ENCODE data around the gene BAMBI. TPM values are rescaled to one million over a fixed set of nuclear protein-coding genes. Genes with fewer than 3 reads are reported as not detected.

Gene BAMBI
- total RNA-seq, 2 experiments from 2014 or later, result 2.5 to 2.9 TPM

DNA sequence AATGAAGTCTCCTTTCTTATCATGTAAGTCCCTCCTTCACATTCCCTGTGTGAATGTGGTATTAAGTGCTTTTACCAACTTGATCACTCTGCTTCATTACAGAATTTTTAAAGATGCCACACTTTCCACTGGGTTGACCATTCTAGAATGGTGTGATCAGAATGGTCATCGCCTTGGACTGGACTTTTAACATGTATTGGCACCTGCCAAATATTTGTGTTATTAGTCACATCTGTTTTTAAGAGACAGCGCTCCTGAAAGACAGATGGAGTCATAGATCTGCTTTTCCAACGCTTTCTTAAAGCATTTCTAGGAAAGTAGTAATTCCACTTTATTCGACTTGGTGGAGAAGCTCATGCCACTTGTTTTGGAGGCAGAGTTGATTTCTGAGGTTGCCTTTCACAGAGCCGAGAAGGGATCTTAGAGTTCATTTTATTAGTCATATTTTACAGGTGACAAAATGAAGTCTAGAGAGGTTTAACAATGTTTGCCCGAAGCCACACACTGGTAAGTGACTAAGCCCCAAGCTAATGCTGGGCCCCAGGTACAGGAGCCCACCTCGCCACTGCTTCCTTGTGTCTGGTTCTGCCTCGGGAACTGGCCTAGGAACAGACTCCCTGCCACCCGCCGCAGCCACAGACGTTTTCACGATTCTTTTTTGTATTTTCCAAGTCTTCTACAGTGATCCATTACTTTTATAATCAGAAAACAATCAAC is 10.4 kb upstream of the BAMBI start:
- ATAC-seq (ENCODE audit: poor library complexity) (no peak), DNase-seq (no peak)
- H3K4me3 Mint-ChIP-seq, result no peak overlapping the region
- Histone ChIP-seq H3K4me3 (ENCODE audit: low read length) (no peak overlapping the region), H3K36me3 (ENCODE audit: insufficient read depth, low read length) (no peaks in the 10 kb centered on the region), H3K27ac (ENCODE audit: low read depth in 1 of 2, low read length in 2 of 2) (no peak overlapping the region), H3K4me1 (ENCODE audit: insufficient read depth, low read length) (peaks cover 10% of the 10 kb centered on the region), H3K9me3 (ENCODE audit: control insufficient read depth in 1 of 2, insufficient read depth in 1 of 2, low read length in 2 of 2) (no peaks in the 10 kb centered on the region), H3K27me3 (ENCODE audit: control insufficient read depth in 1 of 2, insufficient read depth in 2 of 2, low read length in 2 of 2) (peaks cover 40 to 61% of the 10 kb centered on the region in 2 experiments)
- no peaks in the 10 kb centered on the region for H3K9me3 Mint-ChIP-seq
- POLR2A ChIA-PET, result no interaction called here
- TF ChIP-seq, protein P1, sequence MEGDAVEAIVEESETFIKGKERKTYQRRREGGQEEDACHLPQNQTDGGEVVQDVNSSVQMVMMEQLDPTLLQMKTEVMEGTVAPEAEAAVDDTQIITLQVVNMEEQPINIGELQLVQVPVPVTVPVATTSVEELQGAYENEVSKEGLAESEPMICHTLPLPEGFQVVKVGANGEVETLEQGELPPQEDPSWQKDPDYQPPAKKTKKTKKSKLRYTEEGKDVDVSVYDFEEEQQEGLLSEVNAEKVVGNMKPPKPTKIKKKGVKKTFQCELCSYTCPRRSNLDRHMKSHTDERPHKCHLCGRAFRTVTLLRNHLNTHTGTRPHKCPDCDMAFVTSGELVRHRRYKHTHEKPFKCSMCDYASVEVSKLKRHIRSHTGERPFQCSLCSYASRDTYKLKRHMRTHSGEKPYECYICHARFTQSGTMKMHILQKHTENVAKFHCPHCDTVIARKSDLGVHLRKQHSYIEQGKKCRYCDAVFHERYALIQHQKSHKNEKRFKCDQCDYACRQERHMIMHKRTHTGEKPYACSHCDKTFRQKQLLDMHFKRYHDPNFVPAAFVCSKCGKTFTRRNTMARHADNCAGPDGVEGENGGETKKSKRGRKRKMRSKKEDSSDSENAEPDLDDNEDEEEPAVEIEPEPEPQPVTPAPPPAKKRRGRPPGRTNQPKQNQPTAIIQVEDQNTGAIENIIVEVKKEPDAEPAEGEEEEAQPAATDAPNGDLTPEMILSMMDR (IDR thresholded peaks at IDR 0.05), result no peak
- CTCF ChIA-PET, result no interaction called here
- no peak overlapping the region for H3K27ac Mint-ChIP-seq
- peaks cover 17% of the 10 kb centered on the region for H3K4me1 Mint-ChIP-seq (ENCODE audit: low read depth)
- no peaks in the 10 kb centered on the region for H3K36me3 Mint-ChIP-seq (ENCODE audit: low read depth)
- intact Hi-C loops (cut with DNase I, micrococcal nuclease), result loop anchor here in 1 of 2 experiments (10.0 kb wide), 2 partner anchors 232 to 718 kb away; no protein-coding TSS in a partner anchor
- H3K27me3 Mint-ChIP-seq, result peaks cover 88% of the 10 kb centered on the region

DNA sequence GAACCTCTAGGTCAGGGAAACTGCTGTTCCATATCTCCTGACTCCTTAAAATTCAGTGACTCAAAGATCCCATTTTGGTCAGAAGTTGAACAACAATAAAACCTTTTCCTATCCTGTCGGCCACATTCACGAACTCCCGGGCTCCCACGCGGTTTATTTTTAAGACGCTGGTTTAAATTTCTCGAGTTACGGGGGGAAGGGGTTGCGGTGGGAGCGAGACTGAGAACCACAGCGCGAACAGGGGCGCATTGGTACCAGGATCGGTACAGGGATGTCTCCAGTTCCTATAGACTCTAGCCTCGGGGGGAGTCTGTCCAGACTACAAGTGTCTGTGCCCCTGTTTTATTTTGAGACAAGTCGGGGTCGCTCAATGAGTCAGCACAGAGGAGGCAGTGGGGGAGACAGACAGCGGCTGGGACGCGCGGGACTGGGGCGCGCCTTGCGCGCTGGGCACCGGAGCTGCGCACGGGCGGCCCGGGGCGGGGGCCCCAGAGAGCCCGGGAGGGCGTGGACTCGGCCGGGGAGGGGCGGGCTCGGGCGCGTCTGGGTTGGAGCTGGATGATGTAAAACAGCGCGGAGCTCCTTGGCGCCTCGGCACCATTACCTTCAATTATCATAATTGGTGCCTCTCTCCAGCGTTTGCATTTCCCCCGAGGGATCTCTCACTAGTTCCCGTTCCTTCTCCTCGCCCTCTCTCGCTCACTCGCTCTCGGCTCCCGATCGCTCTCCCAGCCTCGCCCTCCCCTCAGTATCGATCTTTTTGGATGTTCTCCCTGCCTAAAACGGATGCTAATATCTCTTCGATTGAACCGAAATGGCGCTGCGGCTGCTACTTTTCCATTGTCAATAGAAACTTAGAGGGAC is 8.7 kb upstream of the BAMBI start:
- Histone ChIP-seq H3K4me3 (ENCODE audit: low read length) (peak overlapping the region; percentile 22), H3K4me1 (ENCODE audit: insufficient read depth, low read length) (peaks cover 10% of the 10 kb centered on the region), H3K27ac (ENCODE audit: low read depth in 1 of 2, low read length in 2 of 2) (no peak overlapping the region), H3K9me3 (ENCODE audit: control insufficient read depth in 1 of 2, insufficient read depth in 1 of 2, low read length in 2 of 2) (no peaks in the 10 kb centered on the region), H3K36me3 (ENCODE audit: insufficient read depth, low read length) (no peaks in the 10 kb centered on the region), H3K27me3 (ENCODE audit: control insufficient read depth in 1 of 2, insufficient read depth in 2 of 2, low read length in 2 of 2) (peaks cover 48 to 73% of the 10 kb centered on the region in 2 experiments)
- Mint-ChIP-seq H3K27me3 (peaks cover 89% of the 10 kb centered on the region), H3K4me3 (peak overlapping the region; percentile 43), H3K36me3 (ENCODE audit: low read depth) (no peaks in the 10 kb centered on the region), H3K9me3 (no peaks in the 10 kb centered on the region), H3K27ac (no peak overlapping the region), H3K4me1 (ENCODE audit: low read depth) (peaks cover 16% of the 10 kb centered on the region)
- POLR2A ChIA-PET, result no interaction called here
- CTCF ChIA-PET, result interaction anchor here (1.5 kb wide), 1 partner anchor 9 kb away, joined by 3 read pairs; the partner anchor contains the start of gene BAMBI
- DNase-seq, result peak in 7 of 14 experiments; percentile 16 to 68 (median 43)
- TF ChIP-seq, protein P1 (IDR thresholded peaks at IDR 0.05), result no peak
- ATAC-seq (ENCODE audit: poor library complexity), result peak; percentile 67
- intact Hi-C loops (cut with DNase I, micrococcal nuclease), result loop anchor here in 1 of 2 experiments (10.0 kb wide), 2 partner anchors 234 to 716 kb away; no protein-coding TSS in a partner anchor

DNA sequence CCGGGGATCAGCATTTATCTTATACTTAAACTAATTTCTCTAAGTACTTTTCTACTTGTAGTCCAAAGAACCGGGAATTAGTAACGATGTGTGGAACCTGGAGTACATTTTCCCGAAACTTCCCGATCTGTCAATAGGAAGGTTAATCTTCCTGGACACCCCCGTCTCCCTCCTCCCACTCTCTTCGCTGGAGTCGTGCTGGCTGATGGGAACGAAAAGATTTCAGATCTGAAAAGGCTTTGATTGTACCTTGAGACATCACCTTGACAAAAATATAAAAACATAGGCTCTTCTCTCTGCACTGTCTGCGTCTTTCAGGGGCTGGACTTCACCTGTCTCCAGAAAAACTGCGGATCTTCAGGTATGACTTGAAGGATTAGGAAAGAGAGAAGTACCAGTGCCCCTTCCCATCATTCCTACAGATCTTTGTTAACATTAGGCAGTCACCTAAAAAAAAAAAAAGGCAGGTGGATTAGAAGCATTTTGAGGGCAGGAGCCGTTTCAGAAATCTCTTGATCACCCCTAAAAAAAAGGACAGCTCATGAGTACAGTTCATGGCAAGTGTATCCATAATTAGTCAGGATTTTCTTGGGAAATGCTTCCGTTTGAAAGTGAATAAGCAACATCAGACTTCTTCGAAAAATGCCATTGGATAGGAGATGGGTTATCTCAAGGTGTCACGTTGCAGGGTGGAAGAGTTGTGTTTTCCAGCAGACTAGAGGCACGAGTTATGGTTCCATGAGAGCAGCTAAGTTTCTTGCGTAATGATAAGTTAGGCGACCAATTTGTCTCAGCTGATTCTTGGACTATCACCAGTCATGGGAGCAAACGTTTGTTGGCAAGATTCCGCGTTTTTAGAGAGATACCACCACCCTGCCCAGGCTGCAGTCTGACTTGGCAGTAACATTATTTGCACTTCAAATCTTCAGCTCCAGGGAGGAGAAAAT is 7.8 kb upstream of the BAMBI start:
- DNase-seq (no peak), ATAC-seq (ENCODE audit: poor library complexity) (no peak)
- no peak overlapping the region for H3K27ac Mint-ChIP-seq
- H3K4me3 ChIP-seq (ENCODE audit: low read length), result peak overlapping the region; percentile 22
- no peaks in the 10 kb centered on the region for H3K36me3 Mint-ChIP-seq (ENCODE audit: low read depth)
- no peaks in the 10 kb centered on the region for H3K9me3 ChIP-seq (ENCODE audit: control insufficient read depth in 1 of 2, insufficient read depth in 1 of 2, low read length in 2 of 2)
- peak overlapping the region; percentile 43 for H3K4me3 Mint-ChIP-seq
- peaks cover 11% of the 10 kb centered on the region for H3K4me1 Mint-ChIP-seq (ENCODE audit: low read depth)
- peaks cover 44 to 79% of the 10 kb centered on the region in 2 experiments for H3K27me3 ChIP-seq (ENCODE audit: control insufficient read depth in 1 of 2, insufficient read depth in 2 of 2, low read length in 2 of 2)
- H3K27me3 Mint-ChIP-seq, result peaks cover 91% of the 10 kb centered on the region
- no peak overlapping the region for H3K27ac ChIP-seq (ENCODE audit: low read depth in 1 of 2, low read length in 2 of 2)
- POLR2A ChIA-PET, result no interaction called here
- peaks cover 10% of the 10 kb centered on the region for H3K4me1 ChIP-seq (ENCODE audit: insufficient read depth, low read length)
- no peaks in the 10 kb centered on the region for H3K9me3 Mint-ChIP-seq
- intact Hi-C loops (cut with DNase I, micrococcal nuclease), result loop anchor here in 1 of 2 experiments (10.0 kb wide), 2 partner anchors 235 to 715 kb away; no protein-coding TSS in a partner anchor
- H3K36me3 ChIP-seq (ENCODE audit: insufficient read depth, low read length), result no peaks in the 10 kb centered on the region
- TF ChIP-seq, protein P1 (IDR thresholded peaks at IDR 0.05), result no peak
- CTCF ChIA-PET, result interaction anchor here (1.5 to 1.8 kb wide), 2 partner anchors 8 to 25 kb away, joined by 3 to 4 read pairs; partner anchors contain the start of gene BAMBI
